ENCODE measurements around the gene AADACL4. TPM values are rescaled to one million over a fixed set of nuclear protein-coding genes. Genes with fewer than 3 reads are reported as not detected.

Gene AADACL4
- total and polyA plus RNA-seq, 3 donors from 2014 or later: 0.66 TPM; not detected in 2

GRCh38 chr1:12714710-12715475 lies 71.0 kb downstream of the AADACL4 start:
- DNase-seq: no peak
- H3K4me1 ChIP-seq: no peaks in the 10 kb centered on the region
- H3K4me3 ChIP-seq: no peak overlapping the region
- intact Hi-C loops (cut with DNase I; ENCODE audit: low total_unique reads): no loop called here
- no peaks in the 10 kb centered on the region for H3K27me3 ChIP-seq
- H3K9me3 ChIP-seq: no peaks in the 10 kb centered on the region
- TF ChIP-seq CTCF (IDR thresholded peaks at IDR 0.05): no peak
- TF ChIP-seq POLR2A (IDR thresholded peaks at IDR 0.05): no peak
- H3K36me3 ChIP-seq (ENCODE audit: low read depth, missing control alignments): no peaks in the 10 kb centered on the region
- H3K27ac ChIP-seq: no peak overlapping the region
- WGBS, 2 donors: 89 to 94% methylated on average over 3 of the region's 3 CpGs

GRCh38 chr1:12715896-12716437 lies 72.1 kb downstream of the AADACL4 start, which contains the start of gene AADACL3:
AADACL3 (plus strand) TSS chr1:12716110; CDS start chr1:12716177, 67 bp downstream.
- Histone ChIP-seq H3K27me3 (no peaks in the 10 kb centered on the region), H3K9me3 (no peaks in the 10 kb centered on the region), H3K4me1 (no peaks in the 10 kb centered on the region), H3K4me3 (no peak within 1 kb of the TSS), H3K36me3 (ENCODE audit: low read depth, missing control alignments) (no peaks in the 10 kb centered on the region), H3K27ac (no peak within 1 kb of the TSS)
- TF ChIP-seq CTCF (IDR thresholded peaks at IDR 0.05) (no peak), POLR2A (IDR thresholded peaks at IDR 0.05) (no peak)
- 86 to 87% methylated on average over 7 to 8 of the region's 8 CpGs for WGBS, 2 donors
- intact Hi-C loops (cut with DNase I; ENCODE audit: low total_unique reads): no loop called here
- no peak for DNase-seq

Small RNAs within 50 kb of the gene (small RNA-seq; reads per million reads assigned to genes)
- gene AC244670.1: 0 reads per million in 2 donors

Other genes starting within 250 kb of the AADACL4 start
- 10 to 100 TPM; 27.1 to 30.2 TPM for gene DHRS3, start 25.9 kb upstream of the AADACL4 start, total RNA-seq
- 38.7 TPM for gene DHRS3, start 25.9 kb upstream of the AADACL4 start, polyA plus RNA-seq (ENCODE audit: insufficient read depth, low read depth, low replicate concordance)
- gene AADACL3, start 72.0 kb downstream of the AADACL4 start, total RNA-seq: not detected
- gene AADACL3, start 72.0 kb downstream of the AADACL4 start, polyA plus RNA-seq (ENCODE audit: insufficient read depth, low read depth, low replicate concordance): not detected
- gene CFAP107, start 102.1 kb downstream of the AADACL4 start, total RNA-seq: 10 to 100 TPM in 1 of 2 donors, 1 to 10 TPM in 1; 8.1 to 13.4 TPM
- 87.9 TPM for gene CFAP107, start 102.1 kb downstream of the AADACL4 start, polyA plus RNA-seq (ENCODE audit: insufficient read depth, low read depth, low replicate concordance)
- under 1 TPM; 0.24 to 0.25 TPM for gene PRAMEF12, start 129.7 kb downstream of the AADACL4 start, total RNA-seq
- gene PRAMEF12, start 129.7 kb downstream of the AADACL4 start, polyA plus RNA-seq (ENCODE audit: insufficient read depth, low read depth, low replicate concordance): not detected
- not detected for gene PRAMEF1, start 147.3 kb downstream of the AADACL4 start, total RNA-seq
- 0.61 TPM for gene PRAMEF1, start 147.3 kb downstream of the AADACL4 start, polyA plus RNA-seq (ENCODE audit: insufficient read depth, low read depth, low replicate concordance)
- not detected for gene PRAMEF11, start 187.3 kb downstream of the AADACL4 start, total RNA-seq
- gene PRAMEF11, start 187.3 kb downstream of the AADACL4 start, polyA plus RNA-seq (ENCODE audit: insufficient read depth, low read depth, low replicate concordance): not detected
- under 1 TPM in 1 of 2 donors, not detected in 1; 0.31 TPM for gene HNRNPCL1, start 204.6 kb downstream of the AADACL4 start, total RNA-seq
- not detected for gene HNRNPCL1, start 204.6 kb downstream of the AADACL4 start, polyA plus RNA-seq (ENCODE audit: insufficient read depth, low read depth, low replicate concordance)
- under 1 TPM in 1 of 2 donors, not detected in 1; 0.24 TPM for gene PRAMEF2, start 213.0 kb downstream of the AADACL4 start, total RNA-seq
- 0.73 TPM for gene PRAMEF2, start 213.0 kb downstream of the AADACL4 start, polyA plus RNA-seq (ENCODE audit: insufficient read depth, low read depth, low replicate concordance)
- not detected for gene PRAMEF4, start 242.1 kb downstream of the AADACL4 start, total RNA-seq
- gene PRAMEF4, start 242.1 kb downstream of the AADACL4 start, polyA plus RNA-seq (ENCODE audit: insufficient read depth, low read depth, low replicate concordance): not detected